Parathyroid adenoma (tissue), 2 donors: ENCODE results near the gene HTR7.

Experiments
- H2AFZ ChIP-seq: fragments of 300-600 bp; sonication (generic); one replicate; pipeline ENCODE4 v1.7.0; 2017; ENCODE audit warnings: antibody characterized with exemption, mild to moderate bottlenecking
- H3K27ac ChIP-seq: fragments of 300-600 bp; sonication (generic); one replicate; pipeline ENCODE4 v1.7.0; 2017
- H3K27me3 ChIP-seq: fragments of 300-600 bp; sonication (generic); one replicate; pipeline ENCODE4 v1.7.0; 2017; ENCODE audit warnings: low read length; ENCODE audit not compliant: control insufficient read depth, insufficient read depth
- H3K36me3 ChIP-seq: fragments of 300-600 bp; sonication (generic); one replicate; pipeline ENCODE4 v1.7.0; 2017; ENCODE audit warnings: low read length; ENCODE audit not compliant: control insufficient read depth, insufficient read depth
- H3K4me1 ChIP-seq: fragments of 300-600 bp; sonication (generic); one replicate; pipeline ENCODE4 v1.7.0; 2017; ENCODE audit warnings: control low read depth
- H3K4me2 ChIP-seq: fragments of 300-600 bp; sonication (generic); one replicate; pipeline ENCODE4 v1.7.0; 2017; ENCODE audit warnings: low read length
- H3K4me3 ChIP-seq: fragments of 300-600 bp; sonication (generic); one replicate; pipeline ENCODE4 v1.7.0; 2017; ENCODE audit warnings: low read depth, low read length
- H3K79me2 ChIP-seq: fragments of 300-600 bp; sonication (generic); one replicate; pipeline ENCODE4 v1.7.0; 2017; ENCODE audit warnings: control low read depth
- H3K9ac ChIP-seq: fragments of 300-600 bp; sonication (generic); one replicate; pipeline ENCODE4 v1.7.0; 2017; ENCODE audit warnings: mild to moderate bottlenecking
- H3K9me3 ChIP-seq: fragments of 300-600 bp; sonication (generic); one replicate; pipeline ENCODE4 v1.7.0; 2017; ENCODE audit warnings: low read length; ENCODE audit not compliant: control insufficient read depth
- CTCF ChIP-seq: fragments of 300-600 bp; sonication (generic); IDR thresholded peaks from one replicate; pipeline ENCODE4 v1.7.0; 2017; ENCODE audit warnings: antibody characterized with exemption, mild to moderate bottlenecking
- donor health status: primary hyperparathyroidism.

HTR7 gene

GRCh38 chr10:90890347-90890746, 32.5 kb upstream of the HTR7 start:
- Histone ChIP-seq H3K9ac (no peak overlapping the region), H3K36me3 (no peaks in the 10 kb centered on the region), H2AFZ (no peak overlapping the region), H3K79me2 (peaks cover 2% of the 10 kb centered on the region), H3K4me3 (no peak overlapping the region), H3K9me3 (no peaks in the 10 kb centered on the region), H3K4me2 (no peak overlapping the region), H3K27me3 (no peaks in the 10 kb centered on the region), H3K4me1 (peaks cover 1% of the 10 kb centered on the region), H3K27ac (no peak overlapping the region)
- no peak for TF ChIP-seq CTCF

- H3K27me3 ChIP-seq = no peaks in the 10 kb centered on the region
- H2AFZ ChIP-seq = no peak overlapping the region
- H3K4me3 ChIP-seq = no peak overlapping the region
- no peak overlapping the region for H3K9ac ChIP-seq
- TF ChIP-seq CTCF = no peak
- H3K36me3 ChIP-seq = no peaks in the 10 kb centered on the region
- H3K9me3 ChIP-seq = no peaks in the 10 kb centered on the region
- H3K27ac ChIP-seq = no peak overlapping the region
- H3K79me2 ChIP-seq = peaks cover 2% of the 10 kb centered on the region
- H3K4me1 ChIP-seq = peaks cover 4% of the 10 kb centered on the region
- H3K4me2 ChIP-seq = no peak overlapping the region
Measured at GRCh38 chr10:90889636-90890035, 31.8 kb upstream of the HTR7 start.

- no peaks in the 10 kb centered on the region for H3K27me3 ChIP-seq
- no peak overlapping the region for H3K27ac ChIP-seq
- H3K79me2 ChIP-seq = peaks cover 2% of the 10 kb centered on the region
- H3K4me3 ChIP-seq = no peak overlapping the region
- no peak for TF ChIP-seq CTCF
- H3K9ac ChIP-seq = no peak overlapping the region
- no peak overlapping the region for H2AFZ ChIP-seq
- no peak overlapping the region for H3K4me2 ChIP-seq
- no peaks in the 10 kb centered on the region for H3K36me3 ChIP-seq
- H3K9me3 ChIP-seq = no peaks in the 10 kb centered on the region
- H3K4me1 ChIP-seq = peaks cover 7% of the 10 kb centered on the region
Measured at GRCh38 chr10:90888387-90888786, 30.5 kb upstream of the HTR7 start.

GRCh38 chr10:90887555-90887954, 29.7 kb upstream of the HTR7 start:
- no peak overlapping the region for H3K4me2 ChIP-seq
- H3K27ac ChIP-seq = no peak overlapping the region
- H3K36me3 ChIP-seq = no peaks in the 10 kb centered on the region
- no peak overlapping the region for H2AFZ ChIP-seq
- peaks cover 2% of the 10 kb centered on the region for H3K79me2 ChIP-seq
- no peak overlapping the region for H3K9ac ChIP-seq
- no peak overlapping the region for H3K4me3 ChIP-seq
- peaks cover 7% of the 10 kb centered on the region for H3K4me1 ChIP-seq
- H3K27me3 ChIP-seq = no peaks in the 10 kb centered on the region
- no peak for TF ChIP-seq CTCF
- no peaks in the 10 kb centered on the region for H3K9me3 ChIP-seq

GRCh38 chr10:90885176-90885575, 27.3 kb upstream of the HTR7 start:
- TF ChIP-seq CTCF = no peak
- Histone ChIP-seq H3K27ac (no peak overlapping the region), H3K4me3 (no peak overlapping the region), H3K36me3 (no peaks in the 10 kb centered on the region), H3K79me2 (no peaks in the 10 kb centered on the region), H3K9me3 (no peaks in the 10 kb centered on the region), H3K27me3 (no peaks in the 10 kb centered on the region), H3K4me2 (no peak overlapping the region), H3K4me1 (peaks cover 7% of the 10 kb centered on the region), H3K9ac (no peak overlapping the region), H2AFZ (no peak overlapping the region)
